HG03064 (cell line): Measurements from ENCODE around the gene ZCCHC24.

ENCODE experiments used
- ATAC-seq: cut with Tn5 transposase; IDR thresholded peaks from one replicate; pipeline ENCODE4 v1.9.1; 2021; ENCODE audit warnings: low read depth; ENCODE audit not compliant: unreplicated experiment

The ZCCHC24 gene

DNA sequence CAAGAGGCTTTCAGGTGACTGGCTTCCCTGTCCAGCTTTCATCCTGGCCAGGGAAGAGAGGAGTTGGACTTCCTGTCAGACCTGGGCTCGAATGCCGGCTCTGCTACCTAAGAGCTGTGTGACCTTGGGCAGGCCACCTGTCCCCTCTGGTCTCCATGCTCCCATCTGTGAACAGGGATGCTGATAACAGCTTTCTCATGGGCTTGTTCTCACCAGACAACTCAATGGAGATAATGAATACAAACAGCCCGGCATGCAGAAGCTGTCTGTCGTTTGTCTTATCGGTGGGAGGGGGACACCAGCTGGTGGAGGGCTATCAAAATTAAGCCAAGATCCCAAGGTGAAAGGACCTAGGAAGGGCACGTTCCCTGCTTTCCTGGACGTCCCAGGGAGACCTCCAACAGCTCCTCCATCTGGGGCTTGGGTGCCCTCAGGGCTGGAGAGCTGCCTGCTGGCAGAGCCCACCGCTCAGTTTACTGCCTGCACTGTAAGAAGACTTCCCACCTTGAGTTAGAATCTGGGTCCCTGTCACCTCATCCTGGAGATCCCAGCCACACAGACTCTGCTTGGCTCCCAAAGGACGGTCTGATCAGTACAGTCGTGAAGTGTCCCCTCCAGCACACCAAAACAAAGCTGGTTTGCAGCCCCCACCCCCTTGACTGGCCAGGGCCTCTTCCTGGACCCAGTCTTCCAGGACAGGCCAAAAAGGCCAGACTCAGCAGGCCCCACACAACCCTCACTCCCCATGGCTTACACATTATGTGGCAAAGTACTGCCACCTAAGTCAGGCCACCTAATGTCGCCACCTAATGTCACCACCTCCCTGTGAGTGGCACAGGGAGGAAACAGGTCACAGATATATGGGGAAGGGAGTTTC lies 57.2 kb downstream of the ZCCHC24 start:
- ATAC-seq = no peak

DNA sequence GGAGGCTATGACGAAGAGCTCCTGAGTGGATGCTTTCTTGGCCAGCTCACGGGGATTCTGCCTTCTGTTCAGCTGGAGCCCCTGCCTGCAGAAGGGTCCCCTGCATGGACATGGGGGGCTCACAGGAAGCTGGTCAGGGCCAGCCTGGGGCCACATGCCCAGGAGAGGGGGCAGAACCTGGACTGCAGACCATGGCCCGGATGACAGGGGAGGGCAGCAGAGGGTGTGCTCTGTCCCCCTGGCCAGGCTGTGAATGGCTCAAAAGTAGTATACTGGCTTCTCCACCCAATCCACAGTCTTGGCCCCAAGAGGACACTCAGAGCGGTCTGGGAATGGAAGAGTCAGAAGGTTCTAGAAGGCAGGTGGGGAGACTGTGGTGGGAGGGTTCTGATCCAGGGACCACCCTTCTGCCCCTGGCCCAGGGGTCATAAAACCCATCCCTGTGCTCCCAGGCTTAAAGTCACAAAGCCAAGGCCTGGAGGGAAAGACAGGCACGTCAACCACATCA lies 57.9 kb downstream of the ZCCHC24 start:
- no peak for ATAC-seq

DNA sequence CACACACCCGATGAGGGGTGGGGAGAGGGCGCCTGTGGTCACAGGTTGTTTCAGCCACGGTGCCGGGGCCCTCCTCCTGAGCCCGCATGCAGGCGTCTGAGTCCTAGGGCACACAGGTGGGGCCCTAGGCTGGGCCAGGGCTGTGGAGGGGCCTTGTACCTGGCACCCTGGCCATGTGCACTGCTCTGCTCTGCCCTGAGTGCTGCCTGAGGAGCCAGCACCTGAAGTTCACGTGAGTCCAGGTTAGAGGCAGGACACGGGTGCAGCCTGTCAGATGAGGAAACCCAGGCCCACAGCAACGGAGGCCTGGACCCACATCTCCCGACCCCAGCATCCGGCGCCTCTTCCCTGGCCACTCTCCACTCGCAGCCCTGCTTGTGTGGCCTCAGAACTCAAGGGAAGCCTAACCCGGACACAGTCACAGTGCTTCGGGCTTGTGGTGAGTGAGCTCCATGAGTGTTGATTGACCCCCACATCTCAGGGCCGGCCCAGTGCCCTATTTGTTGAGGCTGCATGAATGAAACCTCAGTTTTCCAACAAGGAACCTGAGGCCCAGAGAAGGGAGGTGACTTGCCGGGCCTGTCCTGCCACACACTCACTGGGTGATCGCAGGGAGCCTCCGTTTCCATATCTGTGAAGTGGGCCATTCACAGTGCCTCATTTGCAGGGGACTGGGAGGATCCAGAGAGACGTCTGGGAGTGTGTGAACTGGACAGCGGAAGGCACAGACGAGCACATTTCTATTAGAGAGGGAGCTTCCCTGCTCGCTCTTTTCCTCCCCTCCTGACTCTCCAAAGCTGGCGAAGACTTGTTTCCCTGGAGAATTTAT lies 58.6 kb downstream of the ZCCHC24 start:
- no peak for ATAC-seq

DNA sequence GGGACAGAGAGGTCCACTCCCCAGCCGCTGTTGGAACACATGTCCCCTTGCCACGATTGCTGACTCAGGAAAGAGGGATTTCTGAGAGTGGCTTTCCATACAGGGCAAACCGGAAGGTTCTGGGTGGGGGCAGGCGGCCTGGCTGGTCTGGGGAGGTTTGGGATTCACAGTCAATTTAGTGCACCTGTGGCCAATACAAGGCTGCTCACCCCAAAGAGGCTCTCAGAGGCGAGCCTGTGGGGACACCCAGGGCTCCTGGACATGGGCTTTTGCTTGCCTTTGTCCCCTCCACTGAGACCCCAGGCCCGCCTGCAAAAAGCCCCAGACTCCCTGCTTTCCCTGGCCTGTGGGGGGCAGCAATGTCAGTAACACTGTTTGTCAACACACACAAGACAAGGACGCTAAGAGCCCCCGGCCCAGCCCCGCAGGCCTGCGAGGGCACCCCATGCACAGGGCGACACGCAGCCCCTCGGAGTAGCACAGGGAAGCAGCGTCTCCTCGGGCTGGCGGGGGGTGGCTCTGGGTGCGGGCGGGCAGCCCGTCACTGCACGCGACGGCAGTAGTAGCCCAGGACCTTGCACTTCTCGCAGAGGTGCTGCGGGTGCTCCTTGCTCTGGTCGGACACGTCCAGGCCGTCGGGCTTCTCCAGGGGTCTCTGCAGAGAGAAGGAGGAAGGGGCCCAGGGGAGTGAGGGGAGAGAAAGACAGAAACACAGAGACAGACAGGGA lies 59.5 kb downstream of the ZCCHC24 start:
- no peak for ATAC-seq

DNA sequence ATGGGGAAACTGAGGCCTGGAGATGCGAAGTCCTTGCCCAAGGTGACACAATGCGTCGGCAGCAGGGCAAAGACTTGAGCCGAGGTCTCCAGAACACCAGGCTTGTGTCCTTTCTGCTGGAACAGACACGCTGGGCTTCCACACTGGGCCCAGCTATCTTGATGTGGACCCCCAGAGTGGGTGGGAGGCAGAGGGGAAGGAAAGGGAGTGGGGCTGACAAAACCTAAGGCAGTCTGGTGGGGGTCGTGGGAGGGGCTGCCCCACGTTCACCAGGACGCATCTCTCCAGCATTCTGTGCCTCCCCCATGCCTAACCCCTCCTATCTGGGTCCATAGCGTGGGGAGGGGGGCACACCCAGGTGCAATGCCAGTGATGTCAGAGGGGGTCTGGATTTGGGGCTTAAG lies 60.0 kb downstream of the ZCCHC24 start:
- no peak for ATAC-seq

DNA sequence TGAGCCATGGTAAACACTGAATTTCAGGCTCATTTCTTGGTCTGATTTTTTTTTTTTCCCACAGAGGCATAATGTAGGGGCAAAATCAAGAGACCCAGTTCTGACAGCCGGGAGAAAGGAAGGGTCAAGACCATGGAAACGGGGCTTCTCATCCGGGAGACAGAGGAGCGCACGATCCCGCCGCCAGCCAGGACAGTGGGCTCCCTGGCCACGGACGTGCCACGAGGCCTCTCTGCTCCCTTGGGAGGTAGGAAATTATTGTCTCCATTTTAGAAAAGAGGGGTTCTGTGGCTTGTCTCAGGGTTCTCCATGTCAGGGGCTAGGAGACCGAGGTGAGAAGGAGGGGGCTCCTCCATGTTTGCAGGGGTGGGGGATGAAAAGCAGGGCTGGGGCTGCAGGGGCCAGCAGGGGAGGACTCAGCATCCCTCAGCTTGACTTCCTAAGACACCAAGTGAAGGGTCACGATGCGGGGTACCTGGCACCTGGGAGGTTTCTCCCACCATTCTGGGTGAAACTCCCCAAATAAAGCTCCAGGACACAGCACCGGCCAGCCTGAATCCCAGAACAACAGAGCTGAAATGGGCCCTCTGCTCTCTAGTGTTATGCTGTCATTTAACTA lies 60.5 kb downstream of the ZCCHC24 start:
- no peak for ATAC-seq

DNA sequence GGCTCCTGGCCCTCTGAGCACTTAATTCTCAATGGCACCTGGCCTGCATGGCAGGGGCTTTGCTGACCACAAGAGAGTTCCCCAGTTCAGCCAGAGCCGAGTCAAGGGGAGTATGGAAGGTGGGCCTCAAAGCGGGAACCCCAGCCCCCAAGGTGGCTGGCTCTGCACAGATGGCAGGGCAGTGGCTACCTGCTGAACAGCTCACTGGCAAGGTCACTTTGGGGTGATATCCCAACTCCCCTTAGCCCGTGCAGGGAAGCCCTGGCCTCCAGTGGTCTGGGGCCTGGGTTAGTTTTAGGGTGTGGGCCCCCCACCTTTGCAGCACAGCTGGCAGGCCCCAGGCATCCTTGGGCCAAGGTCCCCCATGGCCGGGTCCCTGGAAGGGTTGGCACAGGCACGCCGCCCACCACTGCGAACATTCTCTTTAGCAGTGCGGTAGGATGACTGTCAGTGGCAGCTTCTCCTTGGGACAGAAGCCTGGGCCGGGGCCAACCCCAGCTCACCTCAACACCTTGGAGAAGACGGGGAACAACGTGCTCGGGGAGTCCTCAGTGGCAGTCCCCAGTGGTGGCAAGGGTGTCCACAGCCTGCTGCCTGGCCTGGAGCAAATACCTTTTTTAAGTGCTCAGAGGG lies 61.3 kb downstream of the ZCCHC24 start:
- no peak for ATAC-seq

DNA sequence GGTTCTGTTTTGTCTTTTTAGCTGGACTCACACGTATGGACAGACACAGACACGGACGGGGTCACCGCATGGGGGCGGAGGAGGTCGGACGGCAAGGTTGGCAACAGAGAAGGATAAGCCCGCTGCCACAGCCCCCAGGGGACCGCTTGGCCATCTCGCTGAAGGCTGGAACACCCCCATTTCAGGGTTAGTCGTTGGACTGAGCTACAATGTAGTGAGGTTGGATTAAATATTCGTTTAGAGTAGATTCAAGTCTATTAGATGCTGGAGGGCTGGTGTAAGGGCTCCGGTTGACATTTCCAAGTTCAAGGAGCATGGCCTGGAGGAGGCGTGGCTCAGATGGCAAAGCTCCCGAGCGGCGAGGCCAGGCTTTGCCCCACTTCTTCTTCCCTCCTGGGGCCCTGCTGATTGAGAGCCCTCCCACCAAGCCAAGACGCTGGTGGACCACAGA lies 62.9 kb downstream of the ZCCHC24 start:
- ATAC-seq = no peak

DNA sequence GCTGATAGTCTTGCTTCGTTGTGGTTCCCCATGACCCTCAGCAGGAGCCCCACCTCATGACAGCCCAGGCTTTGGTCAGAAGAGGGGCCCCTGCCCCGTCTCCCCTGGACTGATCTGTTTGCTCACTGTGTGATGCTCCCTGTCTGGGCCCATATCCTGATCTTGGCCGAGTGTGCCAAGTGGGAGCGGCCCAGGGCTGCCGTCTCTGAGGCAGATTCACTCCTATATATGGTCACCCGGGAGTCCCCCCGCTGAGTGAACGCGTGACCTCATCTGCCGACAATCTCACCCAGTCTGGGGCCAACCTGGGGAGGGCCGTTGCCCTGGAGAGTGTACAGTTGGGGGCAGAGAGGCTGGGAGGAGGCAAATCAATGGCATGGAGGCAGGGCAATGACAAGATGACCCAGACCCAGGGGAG lies 63.6 kb downstream of the ZCCHC24 start:
- ATAC-seq = no peak

DNA sequence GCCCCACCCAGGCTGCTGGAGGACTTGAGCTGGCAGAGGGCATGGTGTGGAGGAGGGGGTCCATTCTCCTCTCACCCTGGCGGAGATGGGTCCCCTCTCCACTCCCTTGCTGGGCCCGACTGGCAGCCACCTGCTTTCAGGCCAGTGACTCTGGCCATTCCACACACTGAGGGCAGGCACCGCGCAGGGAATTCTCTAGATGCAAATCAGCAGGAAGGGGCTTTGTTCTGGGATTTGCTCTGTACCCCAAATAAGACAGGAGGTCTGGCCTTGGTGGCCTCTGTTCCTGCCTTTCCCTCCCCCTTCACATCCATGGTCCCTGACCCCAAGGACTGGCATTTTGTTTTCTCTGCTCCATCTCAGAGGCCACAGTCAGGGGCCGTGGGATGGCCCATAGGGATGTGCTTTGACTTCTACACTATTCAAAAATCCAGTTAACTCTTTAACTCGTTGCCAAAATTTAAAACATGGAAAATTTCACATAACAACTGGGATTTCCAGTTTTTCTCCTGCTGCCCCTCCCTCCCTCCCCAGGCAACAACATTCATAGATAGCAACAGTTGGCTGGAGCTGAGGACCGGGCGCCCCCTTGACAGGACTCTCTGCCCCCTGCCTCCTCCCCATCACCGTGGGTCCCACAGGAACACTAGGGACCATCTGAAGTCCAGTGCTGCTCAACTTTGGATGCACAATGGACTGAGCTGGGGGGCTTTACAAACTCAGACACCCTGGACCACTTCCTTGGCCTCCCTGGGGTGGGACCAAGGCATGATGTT lies 64.3 kb downstream of the ZCCHC24 start:
- ATAC-seq = no peak

DNA sequence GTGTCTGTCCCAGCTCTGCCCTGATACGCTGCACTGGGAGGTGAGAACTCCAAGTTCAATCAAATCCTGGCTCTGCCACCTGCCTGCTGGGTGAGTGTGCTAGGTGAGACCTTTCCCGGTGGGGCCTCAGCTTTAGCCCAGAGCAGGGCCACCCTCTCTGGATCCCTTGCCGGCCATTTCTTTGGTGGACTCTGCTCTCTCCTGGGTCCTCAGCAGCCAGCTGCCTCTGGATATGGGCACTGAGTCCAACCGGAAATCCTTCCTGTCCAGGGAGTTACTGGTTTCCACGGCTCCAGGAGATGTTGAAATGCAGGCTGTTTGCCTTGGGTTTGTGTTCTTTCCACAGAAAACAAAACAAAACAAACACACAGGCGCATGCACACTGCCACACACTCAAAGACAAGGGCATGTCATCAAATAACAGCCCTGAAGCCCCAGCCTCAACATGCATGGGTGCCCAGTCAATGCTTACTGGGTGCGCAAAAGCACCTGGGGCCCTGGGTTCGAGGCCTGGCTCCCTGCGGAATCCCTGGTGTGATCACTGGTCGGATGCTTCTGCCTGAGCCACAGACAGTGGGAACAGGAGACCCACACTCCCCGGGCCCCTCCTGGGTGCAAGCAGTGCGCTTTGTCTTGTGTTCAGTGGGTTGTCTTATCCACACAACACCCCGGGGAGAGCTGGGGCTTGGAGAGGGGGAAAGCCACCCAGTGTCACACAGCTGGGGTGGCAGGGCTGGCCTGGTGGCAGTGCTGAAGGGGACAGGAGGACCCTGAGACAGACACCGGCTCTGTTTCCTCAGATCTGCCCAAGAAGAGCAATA lies 65.1 kb downstream of the ZCCHC24 start:
- ATAC-seq = no peak

DNA sequence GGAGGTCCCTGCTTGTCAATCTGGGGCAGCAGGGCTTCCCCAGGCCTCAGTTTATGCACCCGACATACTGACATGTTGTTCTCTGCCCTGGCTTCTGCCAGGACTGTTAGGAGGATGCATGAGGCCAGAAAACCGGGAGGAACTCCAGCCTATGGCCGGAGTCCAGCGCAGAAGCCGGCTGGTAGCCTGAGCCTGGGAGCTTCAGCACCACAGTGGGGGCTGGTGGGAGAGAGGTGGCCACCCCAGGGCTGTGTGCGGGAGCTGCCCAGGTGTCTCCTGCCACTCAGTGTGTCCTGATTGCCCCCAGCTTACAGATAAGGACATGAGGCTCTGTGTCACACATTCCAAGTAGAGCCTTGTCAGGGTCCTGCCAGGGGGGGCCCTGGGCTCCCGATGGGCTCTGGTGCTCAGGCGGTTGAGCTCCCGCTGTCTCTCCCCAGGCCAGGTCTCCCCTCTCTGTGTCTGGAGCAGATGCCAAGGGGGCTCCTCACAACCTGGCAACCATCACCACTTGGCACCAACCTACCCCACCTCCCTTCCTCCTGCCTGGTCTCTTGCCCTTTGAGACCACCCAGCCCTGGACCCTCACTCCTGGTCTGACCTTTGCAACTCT lies 65.8 kb downstream of the ZCCHC24 start:
- no peak for ATAC-seq

DNA sequence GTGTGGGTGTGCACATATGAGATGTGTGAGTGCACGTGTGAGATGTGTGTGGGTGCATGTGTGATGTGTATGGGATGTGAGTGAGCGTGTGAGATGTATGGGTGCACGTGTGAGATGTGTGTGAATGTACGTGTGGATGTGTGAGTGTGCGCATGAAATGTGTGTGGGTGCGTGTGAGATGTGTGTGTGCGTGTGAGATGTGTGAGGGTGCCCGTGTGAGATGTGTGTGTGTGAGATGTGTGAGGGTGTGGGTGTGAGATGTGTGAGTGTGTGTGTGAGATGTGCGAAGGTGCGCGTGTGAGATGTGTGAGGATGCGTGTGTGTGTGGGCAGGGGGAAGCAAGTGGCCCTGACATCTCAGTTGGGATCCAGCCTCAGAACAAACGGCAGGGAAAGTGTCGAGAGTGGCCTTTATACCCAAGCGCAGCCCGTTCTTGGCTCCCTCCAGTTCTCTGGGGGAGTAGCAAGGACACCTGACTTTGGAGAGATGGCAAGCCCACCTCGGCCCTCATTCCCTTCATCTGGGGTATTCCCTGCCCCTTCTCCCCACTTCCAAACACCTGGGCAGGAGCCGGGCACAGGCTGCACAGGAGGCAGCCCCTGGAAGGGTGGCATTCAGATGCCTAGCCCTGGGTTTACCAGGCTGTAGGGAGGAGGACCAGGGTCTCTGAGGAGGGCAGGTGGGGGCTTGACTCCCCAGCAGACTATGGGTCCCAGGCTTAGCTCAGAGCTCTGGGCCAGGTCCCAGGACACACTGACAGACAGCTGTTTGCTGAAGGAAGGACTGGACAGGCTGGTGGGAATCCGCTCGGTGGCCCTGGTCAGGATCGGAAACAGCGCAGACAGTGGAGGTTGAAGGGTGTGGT lies 66.5 kb downstream of the ZCCHC24 start:
- no peak for ATAC-seq

DNA sequence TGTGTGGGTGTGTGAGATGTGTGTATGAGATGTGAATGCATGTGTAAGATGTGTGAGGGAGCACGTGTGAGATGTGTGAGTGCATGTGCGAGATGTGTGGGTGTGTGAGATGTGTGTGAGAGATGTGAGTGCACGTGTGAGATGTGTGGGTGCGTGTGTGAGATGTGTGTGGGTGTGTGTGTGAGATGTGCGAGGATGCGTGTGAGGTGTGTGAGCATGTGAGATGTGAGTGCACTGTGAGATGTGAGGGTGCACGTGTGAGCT lies 67.1 kb downstream of the ZCCHC24 start:
- ATAC-seq = no peak

DNA sequence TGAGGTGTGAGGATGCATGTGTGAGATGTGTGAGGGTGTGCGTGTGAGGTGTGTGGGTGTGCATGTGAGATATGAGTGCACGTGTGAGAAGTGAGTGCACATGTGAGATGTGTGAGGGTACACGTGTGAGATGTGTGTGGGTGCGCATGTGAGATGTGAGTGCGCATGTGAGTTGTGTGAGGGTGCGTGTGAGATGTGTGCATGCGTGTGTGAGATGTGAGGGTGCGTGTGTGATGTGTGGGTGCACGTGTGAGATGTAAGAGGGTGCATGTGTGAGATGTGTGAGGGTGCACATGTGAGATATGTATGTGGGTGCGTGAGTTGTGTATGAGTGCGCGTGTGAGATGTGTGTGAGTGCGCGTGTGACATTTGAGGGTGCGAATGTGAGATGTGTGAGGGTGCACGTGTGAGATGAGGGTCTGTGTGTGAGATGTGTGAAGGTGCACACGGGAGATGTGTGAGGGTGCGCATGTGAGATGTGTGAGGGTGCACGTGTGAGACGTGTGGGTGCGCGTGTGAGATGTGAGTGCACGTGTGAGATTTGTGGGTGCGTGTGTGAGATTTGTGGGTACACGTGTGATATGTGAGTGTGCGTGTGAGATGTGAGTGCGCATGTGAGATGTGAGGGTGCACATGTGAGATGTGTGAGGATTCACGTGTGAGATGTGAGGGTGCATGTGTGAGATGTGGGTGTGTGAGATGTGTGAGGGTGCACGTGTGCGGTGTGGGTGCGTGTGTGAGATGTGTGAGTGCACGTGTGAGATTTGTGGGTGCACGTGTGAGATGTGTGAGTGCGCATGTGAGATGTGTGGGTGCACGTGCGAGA lies 67.7 kb downstream of the ZCCHC24 start:
- ATAC-seq = no peak
